Stimulated activated CD4-positive, alpha-beta T cell treated with anti-CD3 and anti-CD28 coated beads, Interleukin-1b, Interleukin-23, amount 100 ng/mL, for 4 hours (primary cell): ENCODE data around the gene BHLHA9.
"Not testable (repeated sequence)": the region's sequence is repeated elsewhere in the genome, so short reads cannot be mapped to it uniquely, and the experiment has no call there.

ENCODE experiments used
- DNase-seq, 2 donors: peaks; one replicate each; pipeline ENCODE4 v3.0.0-alpha.2; 2020; ENCODE audit warnings: low read depth in 2 of 2

Gene BHLHA9

DNA sequence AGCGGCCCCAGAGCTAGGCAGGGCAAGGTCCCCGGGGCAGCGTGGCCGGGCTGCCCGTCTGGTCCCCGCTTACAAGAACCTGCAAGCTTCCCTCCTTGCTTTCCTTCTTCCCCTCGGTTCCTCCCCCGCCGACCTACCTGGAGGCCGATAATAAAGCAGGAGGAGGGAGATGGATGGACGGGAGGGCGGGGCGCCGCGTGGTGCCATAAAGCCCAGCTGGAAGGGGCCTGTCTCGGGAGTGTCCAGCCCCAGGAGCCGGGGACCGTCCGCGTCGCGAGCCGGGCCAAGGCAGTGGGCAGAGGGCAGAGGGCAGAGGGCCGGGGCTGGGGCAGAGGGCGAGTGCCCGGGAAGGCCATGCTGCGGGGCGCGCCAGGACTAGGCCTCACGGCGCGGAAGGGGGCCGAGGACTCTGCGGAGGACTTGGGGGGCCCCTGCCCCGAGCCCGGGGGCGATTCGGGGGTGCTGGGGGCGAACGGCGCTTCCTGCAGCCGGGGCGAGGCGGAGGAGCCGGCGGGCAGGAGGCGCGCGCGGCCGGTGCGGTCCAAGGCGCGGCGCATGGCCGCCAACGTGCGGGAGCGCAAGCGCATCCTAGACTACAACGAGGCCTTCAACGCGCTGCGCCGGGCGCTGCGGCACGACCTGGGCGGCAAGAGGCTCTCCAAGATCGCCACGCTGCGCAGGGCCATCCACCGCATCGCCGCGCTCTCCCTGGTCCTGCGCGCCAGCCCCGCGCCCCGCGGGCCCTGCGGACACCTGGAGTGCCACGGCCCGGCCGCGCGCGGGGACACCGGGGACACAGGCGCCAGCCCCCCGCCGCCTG is at the start of gene BHLHA9:
BHLHA9 (plus strand) TSS at position 235 of the 820 bp plus-strand sequence; CDS start at position 355, 120 bp downstream.
- DNase-seq, result no peak

DNA sequence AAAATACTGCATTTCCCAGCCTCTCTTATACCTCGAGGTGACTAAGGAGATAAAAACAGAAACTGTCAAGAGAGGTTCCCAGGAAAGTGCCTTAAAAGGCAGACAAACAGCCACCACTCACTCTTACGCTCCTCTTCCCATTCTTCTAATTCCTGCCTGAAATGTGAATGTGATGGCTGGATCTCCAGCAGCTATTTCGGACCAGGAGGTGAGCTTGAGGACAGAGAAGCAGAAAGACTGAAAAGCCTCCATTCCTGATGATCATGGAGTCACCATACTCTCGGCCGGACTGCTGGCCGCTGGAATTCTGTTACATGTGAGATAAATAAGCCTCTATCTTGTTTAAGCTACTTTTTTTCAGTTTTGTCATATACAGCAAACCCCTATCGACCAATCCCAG is 49.0 kb upstream of the BHLHA9 start:
- DNase-seq, result no peak

DNA sequence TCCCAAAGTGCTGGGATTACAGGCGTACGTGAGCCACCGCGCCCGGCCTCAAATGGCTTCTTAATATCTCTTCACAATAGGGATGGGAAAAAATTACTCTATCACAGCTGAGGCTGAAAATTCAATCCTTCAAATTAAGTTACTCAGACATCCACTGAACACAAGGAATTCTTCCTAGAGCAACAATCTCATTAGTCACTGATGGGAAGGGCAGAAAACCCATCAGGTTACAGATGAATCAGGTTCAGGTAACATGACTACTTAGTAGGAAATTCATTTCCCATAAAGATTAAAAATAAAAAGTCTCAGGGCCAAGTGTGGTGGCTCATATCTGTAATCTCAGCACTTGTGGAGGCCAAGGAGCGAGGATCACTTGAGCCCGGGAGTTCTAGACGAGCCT is 47.9 kb upstream of the BHLHA9 start:
- DNase-seq, result no peak

DNA sequence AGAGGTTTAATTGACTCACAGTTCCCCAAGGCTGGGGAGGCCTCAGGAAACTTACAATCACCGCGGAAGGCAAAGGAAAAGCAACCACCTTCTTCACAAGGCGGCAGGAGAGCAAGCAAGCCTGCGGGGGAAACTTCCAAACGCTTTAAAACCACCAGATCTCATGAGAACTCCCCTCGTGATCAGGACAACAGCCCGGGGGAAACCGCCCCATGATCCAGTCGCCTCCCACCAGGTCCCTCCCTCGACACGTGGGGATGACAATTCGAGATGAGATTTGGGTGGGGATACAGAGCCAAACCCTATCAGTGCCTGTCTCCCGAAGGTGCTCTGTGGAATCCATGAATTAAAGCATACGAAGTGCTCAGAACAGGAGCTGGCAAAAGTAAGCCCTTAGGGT is 46.6 kb upstream of the BHLHA9 start:
- DNase-seq, result no peak

DNA sequence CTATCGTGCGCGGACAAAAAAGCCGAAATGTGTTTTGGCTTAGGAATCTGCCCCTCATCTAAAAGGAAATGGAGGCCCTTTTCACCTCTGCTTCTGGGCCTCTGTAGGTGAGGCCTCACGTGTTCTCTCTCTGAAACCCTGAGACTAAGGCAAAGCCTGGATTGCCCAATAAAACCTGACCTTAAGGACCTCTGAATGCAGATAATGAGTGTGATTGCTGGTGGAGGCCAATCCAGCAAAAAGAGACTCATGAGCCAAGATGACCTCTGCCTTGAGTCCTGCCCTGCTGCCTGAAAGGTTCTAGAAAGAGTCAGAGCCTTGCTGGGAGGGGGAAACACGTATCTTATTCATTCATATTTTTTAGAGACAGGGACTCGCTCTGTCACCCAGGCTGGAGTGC is 45.9 kb upstream of the BHLHA9 start:
- no peak for DNase-seq

DNA sequence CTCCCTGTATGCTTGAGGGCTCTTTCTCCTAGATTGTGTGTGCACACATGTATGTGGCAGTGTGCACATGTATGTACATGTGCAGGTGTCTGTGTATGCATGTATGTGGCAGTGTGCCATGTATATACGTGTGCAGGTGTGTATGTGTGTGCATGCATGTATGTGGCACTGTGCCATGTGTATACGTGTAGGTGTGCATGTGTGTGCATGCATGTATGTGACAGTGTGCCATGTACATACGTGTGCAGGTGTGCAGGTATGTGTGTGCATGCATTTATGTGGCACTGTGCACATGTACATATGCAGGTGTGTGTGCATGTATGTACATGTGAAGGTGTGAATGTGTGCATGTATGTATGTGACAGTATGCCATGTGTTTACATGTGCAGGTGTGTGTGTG is 43.9 kb upstream of the BHLHA9 start:
- no peak for DNase-seq

DNA sequence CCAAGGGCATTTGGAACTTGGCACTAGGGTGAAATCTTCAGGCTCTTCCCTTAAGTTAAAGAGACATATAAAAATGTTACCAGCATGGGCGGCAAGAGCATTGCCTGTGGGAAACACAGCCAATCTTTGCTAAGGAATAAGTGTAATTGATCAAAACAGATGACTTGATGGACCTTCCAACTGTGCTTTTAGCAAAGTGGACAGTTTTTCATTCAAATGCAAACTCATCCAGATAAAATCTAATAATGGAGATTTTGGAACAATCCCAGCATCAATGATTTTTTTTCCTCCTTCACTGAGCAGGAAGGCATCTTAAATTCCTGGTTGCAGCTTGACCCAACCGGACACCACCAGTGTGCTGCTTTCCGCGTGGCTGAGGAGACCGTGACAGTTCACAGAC is 42.9 kb upstream of the BHLHA9 start:
- no peak for DNase-seq

DNA sequence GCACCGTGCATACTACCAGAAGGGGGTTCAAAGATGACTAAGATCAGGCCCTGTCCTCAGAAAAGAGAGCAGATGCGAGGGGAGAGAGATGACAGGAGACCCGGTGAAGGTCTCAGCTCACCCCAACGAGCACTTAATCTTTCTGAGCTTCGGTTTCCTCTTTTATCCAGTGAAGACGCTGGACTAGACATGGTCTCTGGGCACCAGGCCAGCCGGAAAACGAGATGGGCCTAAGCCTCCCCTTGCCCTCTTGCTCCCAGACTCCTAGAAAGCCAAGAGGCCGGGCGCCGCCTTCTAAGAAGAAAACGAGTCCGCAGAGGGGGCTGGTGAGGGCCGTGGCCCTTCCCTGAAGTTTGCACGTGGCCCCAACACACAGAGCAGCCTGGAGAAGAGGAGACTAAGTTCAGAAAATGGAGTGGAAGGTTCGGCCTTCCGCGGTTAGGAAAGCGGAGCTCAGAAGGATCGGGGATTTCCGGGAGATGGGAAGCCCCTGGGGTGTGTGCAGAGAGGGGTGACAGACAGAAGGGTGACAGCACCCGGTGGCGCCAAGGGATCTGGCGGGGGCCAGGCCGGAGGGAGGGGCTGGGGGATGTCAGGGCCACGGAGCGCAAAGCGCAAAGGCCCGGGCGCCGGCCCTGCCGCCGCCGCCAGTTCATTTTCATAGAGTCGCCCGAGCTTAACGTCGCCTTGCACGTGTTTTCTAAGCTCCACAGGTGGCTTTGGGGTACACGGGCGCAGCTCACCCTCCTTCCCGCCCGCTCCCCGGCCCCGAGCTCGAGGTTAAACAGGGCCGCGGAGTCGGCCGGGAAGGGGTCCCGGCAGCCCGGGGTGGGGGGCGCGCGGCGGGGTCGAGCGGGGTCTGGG is 42.1 kb upstream of the BHLHA9 start:
- peak in 1 of 2 donors; percentile 12 for DNase-seq

DNA sequence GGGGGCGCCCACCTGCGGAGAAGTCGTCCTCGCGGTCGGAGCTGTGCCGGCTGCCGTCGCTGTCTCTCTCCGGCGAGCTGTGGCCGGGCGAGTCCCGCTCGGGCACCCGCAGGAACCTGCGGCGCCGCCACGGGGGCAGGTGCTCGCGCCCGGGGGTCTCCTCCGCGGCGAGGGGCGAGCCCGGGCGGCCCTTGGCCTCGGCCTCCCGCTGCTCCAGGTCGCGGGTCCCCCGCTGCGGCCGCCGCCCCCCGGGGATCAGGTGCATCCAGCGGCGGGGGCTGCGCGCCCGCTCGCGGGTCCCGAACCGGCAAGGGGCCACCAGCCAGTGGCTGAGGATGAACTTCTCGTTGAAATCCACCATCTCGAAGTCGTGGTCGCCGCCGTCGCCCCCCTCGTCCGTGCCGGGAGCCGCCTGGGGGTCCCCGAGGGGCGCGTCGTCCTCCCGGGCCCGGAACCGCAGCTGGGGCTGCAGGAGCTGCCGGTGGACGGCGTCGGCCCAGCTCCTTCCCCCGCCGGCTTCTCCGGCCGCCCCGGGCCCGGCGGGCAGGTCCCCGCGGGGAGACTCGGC is 41.4 kb upstream of the BHLHA9 start:
- DNase-seq, result no peak

DNA sequence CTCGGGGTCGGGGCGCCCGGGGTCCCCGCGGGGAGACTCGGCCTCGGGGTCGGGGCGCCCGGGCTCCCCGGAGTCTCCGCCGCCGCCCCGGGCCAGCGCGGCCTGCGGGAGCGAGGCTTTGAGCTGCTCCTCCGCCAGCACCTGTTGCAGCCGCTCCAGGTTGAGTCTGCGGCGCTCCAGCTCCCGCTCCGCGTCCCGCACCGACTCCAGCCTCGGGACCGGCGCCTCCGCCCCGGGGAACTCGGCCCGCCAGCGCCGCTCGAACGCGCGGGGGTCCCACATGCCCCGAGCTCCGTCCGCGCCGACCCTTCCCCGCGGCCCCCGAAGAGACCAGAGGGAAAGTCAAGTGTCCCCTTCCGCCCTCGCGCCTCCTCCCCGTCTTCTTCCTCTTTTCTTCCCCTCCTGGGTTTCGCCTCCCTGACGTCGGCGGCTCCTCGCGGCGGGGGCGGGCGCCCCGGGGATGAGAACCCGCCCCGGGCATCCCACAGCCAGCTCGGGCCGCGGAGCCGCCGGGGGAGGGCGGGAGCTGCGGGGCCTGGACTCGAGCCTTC is 40.8 kb upstream of the BHLHA9 start:
- peak; percentile 18 to 33 for DNase-seq

DNA sequence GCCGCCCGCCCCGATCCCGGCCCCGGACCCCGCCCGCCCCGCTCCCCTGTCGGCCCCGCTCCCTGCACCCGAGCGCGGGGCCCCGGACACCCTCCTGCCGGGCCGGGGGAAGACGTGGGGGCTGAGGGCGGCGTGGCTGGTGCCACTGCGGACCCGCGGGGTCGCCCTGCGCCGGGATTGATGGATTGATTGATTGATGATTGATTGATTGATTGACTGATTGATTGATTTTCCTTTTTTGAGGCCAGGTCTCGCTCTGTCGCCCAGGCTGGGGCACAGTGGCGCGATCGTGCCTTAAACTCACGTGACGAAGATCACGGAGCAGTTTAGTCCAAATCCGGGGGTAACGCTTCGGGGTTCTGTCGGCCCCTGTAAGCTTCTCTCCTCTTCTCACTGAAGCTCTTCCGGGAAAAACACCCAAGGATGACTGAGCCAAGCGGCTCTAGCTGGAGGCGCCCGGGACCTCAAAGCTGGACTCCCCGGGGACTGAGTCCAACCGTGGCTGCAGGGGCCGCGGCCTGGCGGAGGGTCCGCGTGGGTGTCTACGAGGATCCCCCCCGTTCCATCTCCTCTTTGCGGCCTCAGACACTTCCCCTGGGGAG is 40.2 kb upstream of the BHLHA9 start:
- DNase-seq, result no peak

DNA sequence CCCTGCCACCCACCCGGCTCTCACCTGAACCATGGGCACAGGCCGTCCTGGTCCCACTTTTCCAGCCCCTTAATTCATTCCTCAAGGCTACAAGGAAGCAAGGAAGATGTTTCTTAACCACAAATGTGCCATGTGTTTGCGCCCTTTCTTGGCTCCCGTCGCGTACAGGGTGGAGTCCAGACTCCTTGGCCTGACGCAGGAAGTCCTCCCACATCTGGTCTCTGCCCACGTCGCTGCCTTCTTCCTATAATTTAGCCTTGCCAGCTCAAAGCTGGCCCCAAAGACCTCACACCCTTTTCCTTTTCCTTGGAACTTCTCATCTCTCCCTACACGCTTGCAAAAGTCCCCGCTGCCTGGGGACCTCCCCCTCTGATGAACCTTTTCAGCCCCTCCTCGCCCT is 38.8 kb upstream of the BHLHA9 start:
- no peak for DNase-seq

DNA sequence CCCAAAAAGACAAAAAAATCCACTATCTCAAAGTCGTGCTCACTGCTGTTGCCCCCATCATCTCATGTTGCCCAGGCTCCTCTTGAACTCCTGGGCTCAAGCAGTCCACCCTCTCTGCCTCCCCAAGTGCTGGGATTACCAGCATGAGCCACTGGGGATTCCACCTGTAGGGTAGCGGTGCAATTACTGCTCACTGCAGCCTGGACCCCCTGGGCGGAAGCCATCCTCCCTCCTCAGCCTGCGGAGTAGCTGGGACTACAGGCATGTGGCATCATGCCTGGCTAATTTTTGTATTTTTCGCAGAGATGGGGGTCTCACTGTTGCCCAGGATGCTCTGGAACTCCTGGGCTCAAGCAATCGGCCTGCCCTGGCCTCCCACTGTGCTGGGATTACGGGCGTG is 37.9 kb upstream of the BHLHA9 start:
- DNase-seq, result no peak

DNA sequence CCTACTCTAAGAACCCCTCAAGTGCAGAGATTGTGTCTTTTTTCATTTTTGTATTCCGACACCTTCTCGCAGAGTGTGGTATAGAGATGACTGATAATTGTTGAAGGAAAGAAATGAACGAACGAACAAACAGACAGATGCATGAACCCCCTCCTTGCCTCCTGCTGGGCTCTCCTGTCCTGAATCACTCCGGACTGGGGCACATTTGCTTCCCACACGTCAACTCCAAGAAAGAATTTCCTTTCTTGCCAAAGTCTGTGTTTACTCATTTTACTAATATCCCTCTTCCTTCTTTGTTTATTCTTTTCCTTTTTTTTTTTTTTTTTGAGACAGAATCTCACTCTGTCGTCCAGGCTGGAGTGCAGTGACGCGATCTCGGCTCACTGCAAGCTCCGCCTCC is 37.5 kb upstream of the BHLHA9 start:
- DNase-seq, result no peak

DNA sequence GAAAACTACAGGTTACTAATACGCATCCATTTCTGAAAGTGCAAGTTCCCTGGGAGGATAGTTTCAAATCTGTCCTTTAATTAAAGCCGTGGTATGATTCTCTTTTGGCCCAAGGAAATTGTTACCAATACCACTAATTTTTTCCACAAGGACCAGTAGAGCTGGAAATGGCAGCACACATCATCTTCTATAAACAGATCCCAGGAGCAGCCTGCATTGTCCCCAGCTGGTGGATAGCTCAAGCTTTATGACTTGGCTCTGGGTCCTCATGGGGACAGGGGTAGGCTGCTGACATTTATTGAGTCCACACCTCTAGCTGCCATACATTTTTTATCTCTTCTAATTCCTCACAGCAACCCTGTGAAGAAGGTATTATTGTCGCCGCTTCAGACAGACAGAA is 35.8 kb upstream of the BHLHA9 start:
- no peak for DNase-seq

DNA sequence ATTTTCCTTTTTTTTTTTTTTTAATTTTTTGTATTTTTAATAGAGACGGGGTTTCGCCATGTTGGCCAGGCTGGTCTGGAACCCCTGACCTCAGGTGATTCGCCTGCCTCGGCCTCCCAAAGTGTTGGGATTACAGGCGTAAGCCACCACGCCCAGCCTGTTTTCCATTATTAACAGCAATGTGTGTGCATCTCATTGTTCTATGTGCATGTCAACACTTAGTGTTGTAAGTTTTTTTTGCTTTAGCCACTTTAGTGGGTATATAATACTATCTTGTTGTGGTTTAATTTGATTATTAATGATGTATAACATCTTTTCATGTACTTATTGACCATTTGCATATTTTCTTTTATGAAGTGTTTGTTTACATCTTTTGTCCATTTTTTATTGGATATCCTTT is 32.8 kb upstream of the BHLHA9 start:
- no peak for DNase-seq

DNA sequence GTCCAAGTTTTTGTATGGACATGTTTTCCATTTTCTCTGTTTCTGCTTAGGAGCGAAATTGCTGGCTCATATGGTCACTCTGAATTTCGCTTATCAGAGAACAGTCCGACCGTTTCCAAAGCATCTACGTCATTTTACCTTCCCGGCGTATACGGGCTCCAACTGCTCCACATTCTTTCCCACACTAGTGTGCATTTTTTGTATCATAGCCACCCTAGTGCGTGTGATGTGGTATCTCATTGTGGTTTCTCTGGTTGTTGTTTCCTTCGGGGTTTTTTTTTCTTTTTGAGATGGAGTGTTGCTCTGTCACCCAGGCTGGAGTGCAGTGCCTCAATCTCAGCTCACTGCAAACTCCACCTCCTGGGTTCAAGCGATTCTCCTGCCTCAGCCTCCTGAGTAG is 31.0 kb upstream of the BHLHA9 start:
- no peak for DNase-seq

DNA sequence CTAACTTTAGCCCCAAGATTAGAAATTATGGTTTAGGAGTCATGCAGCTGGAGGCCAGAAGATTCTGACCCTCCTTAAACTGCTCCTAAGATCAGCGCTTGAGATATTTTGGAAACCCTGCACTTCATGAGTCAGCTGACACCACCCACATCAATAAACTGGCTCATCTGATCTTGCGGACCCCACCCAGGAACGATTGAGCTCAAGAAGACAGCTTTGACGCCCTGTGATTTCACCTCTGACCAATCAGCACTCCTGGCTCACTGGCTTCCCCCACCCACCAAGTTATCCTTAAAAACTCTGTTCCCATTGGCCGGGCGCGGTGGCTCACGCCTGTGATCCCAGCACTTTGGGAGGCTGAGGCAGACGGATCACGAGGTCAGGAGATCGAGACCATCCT is 29.8 kb upstream of the BHLHA9 start:
- DNase-seq, result not testable (repeated sequence)

DNA sequence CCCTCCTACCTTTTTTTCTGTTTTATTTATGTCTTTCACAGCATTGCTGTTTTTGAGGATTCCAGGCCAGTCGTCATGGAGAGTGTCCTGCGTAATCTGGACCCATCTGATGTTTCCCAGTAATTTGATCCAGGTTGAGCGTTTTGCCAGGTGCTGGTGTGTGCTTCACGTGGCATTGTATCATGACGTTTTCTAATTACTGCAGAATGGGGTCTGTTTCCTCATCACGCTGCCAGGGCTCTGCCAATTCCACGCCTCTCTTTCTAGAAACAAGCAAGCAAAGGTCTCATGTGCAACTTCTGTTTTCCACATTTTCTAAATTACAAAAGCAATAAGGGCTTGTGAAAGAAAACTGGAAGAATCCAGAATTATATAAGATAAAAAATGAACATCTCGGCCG is 28.3 kb upstream of the BHLHA9 start:
- DNase-seq, result no peak

DNA sequence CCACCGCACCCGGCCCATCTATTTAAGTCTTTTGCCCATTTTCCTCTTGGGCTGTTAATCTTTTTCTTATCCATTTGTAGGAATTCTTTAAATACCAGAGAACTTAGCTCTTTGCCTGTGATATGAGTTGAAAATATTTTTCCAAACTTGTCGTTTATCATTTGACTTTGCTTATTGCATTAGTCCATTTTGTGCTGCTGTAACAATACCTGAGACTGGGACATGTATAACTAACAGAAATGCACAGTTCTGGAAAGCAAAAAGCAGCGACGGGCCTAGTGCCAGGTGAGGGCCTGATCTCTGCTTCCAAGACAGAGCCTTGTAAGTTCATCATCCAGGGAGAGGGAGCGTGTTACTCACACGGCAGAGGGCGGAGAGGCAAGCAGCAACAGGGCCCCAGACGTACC is 25.6 kb upstream of the BHLHA9 start:
- no peak for DNase-seq

DNA sequence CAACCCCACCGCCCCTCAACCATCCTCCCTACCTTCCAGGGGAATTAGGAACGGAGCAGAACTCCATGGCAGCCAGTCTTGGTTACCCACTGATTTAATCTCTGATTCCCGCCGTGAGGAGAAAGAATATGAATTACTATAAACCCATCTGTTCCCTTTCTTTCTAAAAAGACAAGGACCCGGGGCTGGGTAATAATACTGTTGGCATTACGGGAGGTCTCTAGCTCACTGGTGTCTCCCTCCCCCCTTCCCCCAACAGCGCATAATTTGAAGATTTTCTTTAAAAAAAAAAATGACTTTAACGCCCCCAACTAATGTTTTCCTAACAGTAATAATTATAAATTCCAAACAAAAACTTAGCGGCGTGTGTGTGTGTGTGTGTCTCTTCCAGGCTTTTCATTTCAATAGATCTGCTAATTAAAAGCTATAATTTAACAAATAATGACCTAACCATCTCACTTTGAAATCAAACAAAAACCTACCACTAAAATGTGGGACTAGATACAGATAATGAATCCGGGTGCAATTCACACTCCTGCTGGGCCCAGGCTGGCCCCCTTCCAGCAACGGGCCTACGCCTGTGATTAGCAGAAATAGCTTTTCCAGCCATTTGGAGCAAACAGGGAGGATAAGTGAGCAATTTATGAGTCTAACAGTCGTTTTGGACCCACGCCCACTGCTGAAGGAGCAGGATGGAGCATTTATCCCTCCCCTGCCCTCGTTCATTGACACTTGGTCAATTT is 18.2 kb upstream of the BHLHA9 start:
- DNase-seq, result no peak
